SU-DHL-6 (cell line): ENCODE results near the gene LHX3.
A peak's percentile ranks its signal among the peaks of the same experiment; 100 is the strongest.

ENCODE experiments used
- H2AFZ ChIP-seq: fragments of 200-600 bp; sonication (generic); 2 replicates; pipeline ENCODE4 v1.6.1; 2014; ENCODE audit warnings: low read depth, mild to moderate bottlenecking, moderate library complexity, mixed read lengths, antibody characterized with exemption, low read length; ENCODE audit not compliant: severe bottlenecking
- H3F3A ChIP-seq: fragments of 200-600 bp; shearing (Covaris generic); 2 replicates; pipeline ENCODE4 v1.6.0; 2016; ENCODE audit warnings: antibody characterized with exemption, mild to moderate bottlenecking; ENCODE audit not compliant: insufficient read depth
- H3K27ac ChIP-seq: fragments of 200-600 bp; sonication (generic); 2 replicates; pipeline ENCODE4 v1.5.1; 2016; ENCODE audit warnings: low read depth, mild to moderate bottlenecking, low read length, moderate library complexity, mixed read lengths
- H3K27me3 ChIP-seq: fragments of 200-600 bp; sonication (generic), shearing (Covaris generic); 2 replicates; pipeline ENCODE4 v1.6.0; 2014; ENCODE audit warnings: mild to moderate bottlenecking, low read length
- H3K36me3 ChIP-seq: fragments of 200-600 bp; sonication (generic); 2 replicates; pipeline ENCODE4 v1.6.1; 2014; ENCODE audit warnings: mild to moderate bottlenecking, low read length, mixed read lengths
- H3K4me2 ChIP-seq: fragments of 300-600, 200-600 bp; shearing (Covaris generic), sonication (generic); 2 replicates; pipeline ENCODE4 v1.6.0; 2014; ENCODE audit warnings: low read length, low read depth, mild to moderate bottlenecking; ENCODE audit not compliant: poor library complexity, severe bottlenecking
- H3K4me3 ChIP-seq: fragments of 200-600 bp; sonication (generic); 2 replicates; pipeline ENCODE4 v1.5.1; 2014; ENCODE audit warnings: antibody characterized with exemption, low read length, mild to moderate bottlenecking, mixed read lengths; ENCODE audit not compliant: insufficient read depth, poor library complexity, severe bottlenecking
- H3K79me2 ChIP-seq: fragments of 200-600 bp; sonication (generic); 2 replicates; pipeline ENCODE4 v1.6.1; 2014; ENCODE audit warnings: mild to moderate bottlenecking, low read length, moderate library complexity; ENCODE audit not compliant: insufficient read depth
- H3K9ac ChIP-seq: fragments of 200-600 bp; sonication (generic); 2 replicates; pipeline ENCODE4 v1.7.0; 2014; ENCODE audit warnings: mild to moderate bottlenecking, low read length
- H3K9me2 ChIP-seq: fragments of 200-600 bp; sonication (generic); replicated peaks from 2 replicates; pipeline ENCODE4 v1.6.1; 2014; ENCODE audit warnings: low read length; ENCODE audit not compliant: insufficient read depth
- H3K9me3 ChIP-seq: fragments of 200-600 bp; sonication (generic); 2 replicates; pipeline ENCODE4 v1.6.1; 2014; ENCODE audit warnings: low read length, mixed read lengths; ENCODE audit not compliant: insufficient read depth
- H4K20me1 ChIP-seq: fragments of 200-600 bp; sonication (generic); 2 replicates; pipeline ENCODE4 v1.6.1; 2014; ENCODE audit warnings: low read depth, mild to moderate bottlenecking, antibody characterized with exemption, low read length, moderate library complexity, mixed read lengths
- CTCF ChIP-seq: fragments of 200-600 bp; sonication (generic); IDR thresholded peaks from one replicate; pipeline ENCODE4 v1.5.1; 2017; ENCODE audit warnings: antibody characterized with exemption, mild to moderate bottlenecking, low read length, moderate library complexity; ENCODE audit not compliant: insufficient read depth, poor library complexity, severe bottlenecking
- EZH2phosphoT487 ChIP-seq: fragments of 200-600 bp; sonication (generic), shearing (Covaris generic); conservative IDR thresholded peaks from 2 replicates; pipeline ENCODE4 v1.6.1; 2018; ENCODE audit warnings: mild to moderate bottlenecking, antibody characterized with exemption, low read length, moderate library complexity, mixed read lengths

LHX3 gene

GRCh38 chr9:136225748-136226679, 21.1 kb upstream of the LHX3 start:
- Histone ChIP-seq H3F3A (peaks cover 41% of the 10 kb centered on the region), H3K4me3 (no peak overlapping the region), H3K36me3 (no peaks in the 10 kb centered on the region; the same call in 1 of the 2 replicates), H3K9me2 (no peaks in the 10 kb centered on the region), H2AFZ (no peak overlapping the region), H4K20me1 (no peaks in the 10 kb centered on the region), H3K9me3 (no peaks in the 10 kb centered on the region), H3K4me2 (peak overlapping the region; percentile 68), H3K79me2 (peaks cover 53% of the 10 kb centered on the region), H3K27me3 (no peaks in the 10 kb centered on the region), H3K27ac (peak overlapping the region; percentile 98), H3K9ac (peak overlapping the region; percentile 60)
- TF ChIP-seq CTCF (peak; percentile 95), EZH2phosphoT487 (no peak)

- peaks cover 41% of the 10 kb centered on the region for H3F3A ChIP-seq
- H3K4me2 ChIP-seq: peak overlapping the region; percentile 68
- peaks cover 52% of the 10 kb centered on the region for H3K79me2 ChIP-seq
- H3K9ac ChIP-seq: peak overlapping the region; percentile 60
- H3K9me2 ChIP-seq: no peaks in the 10 kb centered on the region
- H3K36me3 ChIP-seq: no peaks in the 10 kb centered on the region; the same call in 1 of the 2 replicates
- peak overlapping the region; percentile 30 for H3K4me3 ChIP-seq
- no peak overlapping the region for H2AFZ ChIP-seq
- no peaks in the 10 kb centered on the region for H3K27me3 ChIP-seq
- H3K9me3 ChIP-seq: no peaks in the 10 kb centered on the region
- peak overlapping the region; percentile 98 for H3K27ac ChIP-seq
- TF ChIP-seq CTCF: no peak
- no peak for TF ChIP-seq EZH2phosphoT487
- H4K20me1 ChIP-seq: no peaks in the 10 kb centered on the region
Measured at GRCh38 chr9:136225366-136225747, 20.4 kb upstream of the LHX3 start.

GRCh38 chr9:136223871-136224640, 19.1 kb upstream of the LHX3 start:
- Histone ChIP-seq H3K27me3 (no peaks in the 10 kb centered on the region), H3K36me3 (no peaks in the 10 kb centered on the region; the same call in 1 of the 2 replicates), H3K4me2 (peak overlapping the region; percentile 68), H3F3A (peaks cover 41% of the 10 kb centered on the region), H3K9ac (peak overlapping the region; percentile 60), H3K9me3 (no peaks in the 10 kb centered on the region), H4K20me1 (no peaks in the 10 kb centered on the region), H3K79me2 (peaks cover 47% of the 10 kb centered on the region), H2AFZ (no peak overlapping the region), H3K27ac (peak overlapping the region; percentile 98), H3K4me3 (peak overlapping the region; percentile 30), H3K9me2 (no peaks in the 10 kb centered on the region)
- no peak for TF ChIP-seq CTCF
